Liver (tissue), 9 donors: ENCODE data around the gene RASSF3. TPM values are rescaled to one million over a fixed set of nuclear protein-coding genes. Genes with fewer than 3 reads are reported as not detected.

Experiments used
- DNase-seq: peaks from one replicate; pipeline ENCODE4 v3.0.0-alpha.2; 2017; ENCODE audit warnings: low spot score
- H3K27ac ChIP-seq, 2 donors: one replicate each; pipeline ENCODE4 v1.7.0; 2013; ENCODE audit warnings: inconsistent platforms in 2 of 2, low read length in 2 of 2, control low read depth in 1 of 2, low read depth in 1 of 2, mild to moderate bottlenecking in 1 of 2
- H3K27me3 ChIP-seq, 4 donors: one replicate each; pipeline versions ENCODE4 v1.6.1 to v1.7.0; 2013; ENCODE audit warnings: low read length in 3 of 4, inconsistent platforms in 1 of 4, mild to moderate bottlenecking in 1 of 4, moderate library complexity in 1 of 4; ENCODE audit not compliant: control insufficient read depth in 4 of 4, insufficient read depth in 4 of 4
- H3K36me3 ChIP-seq, 4 donors: one replicate each; pipeline versions ENCODE4 v1.6.1 to v1.7.0; 2013; ENCODE audit warnings: low read length in 3 of 4, mild to moderate bottlenecking in 3 of 4, low read depth in 1 of 4, moderate library complexity in 1 of 4; ENCODE audit not compliant: control insufficient read depth in 4 of 4, insufficient read depth in 3 of 4
- H3K4me1 ChIP-seq, 4 donors: one replicate each; pipeline versions ENCODE4 v1.6.1 to v1.7.0; 2013; ENCODE audit warnings: low read length in 3 of 4, mild to moderate bottlenecking in 3 of 4, moderate library complexity in 1 of 4; ENCODE audit not compliant: control insufficient read depth in 4 of 4, insufficient read depth in 4 of 4
- H3K4me3 ChIP-seq, 3 donors: one replicate each; pipeline versions ENCODE4 v1.6.1 to v1.7.0; 2013; ENCODE audit warnings: low read length in 3 of 3, control low read depth in 1 of 3, low read depth in 1 of 3, mild to moderate bottlenecking in 1 of 3
- H3K9ac ChIP-seq, 2 donors: one replicate each; pipeline ENCODE4 v1.7.0; 2013; ENCODE audit warnings: low read length in 2 of 2, mild to moderate bottlenecking in 2 of 2, moderate library complexity in 2 of 2, control low read depth in 1 of 2, low read depth in 1 of 2
- H3K9me3 ChIP-seq, 4 donors: one replicate each; pipeline versions ENCODE4 v1.6.1 to v1.7.0; 2013; ENCODE audit warnings: low read length in 3 of 4; ENCODE audit not compliant: control insufficient read depth in 4 of 4
- FOXA2 ChIP-seq: IDR thresholded peaks from 2 replicates; pipeline ENCODE4 v1.6.1; 2016; ENCODE audit warnings: antibody characterized with exemption
- GABPA ChIP-seq, 2 donors: IDR thresholded peaks in 1 of 2; conservative IDR thresholded peaks in 1 of 2; 2 replicates each; pipeline ENCODE4 v1.6.1; 2016; ENCODE audit warnings: antibody characterized with exemption in 2 of 2, mild to moderate bottlenecking in 1 of 2, moderate library complexity in 1 of 2
- HNF4A ChIP-seq, 2 donors: conservative IDR thresholded peaks; 2 replicates each; pipeline ENCODE4 v1.6.1; 2016; ENCODE audit warnings: antibody characterized with exemption in 2 of 2, mild to moderate bottlenecking in 2 of 2
- NR2F2 ChIP-seq: IDR thresholded peaks from 2 replicates; pipeline ENCODE4 v1.6.1; 2016; ENCODE audit warnings: antibody characterized with exemption
- RAD21 ChIP-seq, 2 donors: IDR thresholded peaks; 2 replicates each; pipeline ENCODE4 v1.6.1; 2016; ENCODE audit warnings: antibody characterized with exemption in 2 of 2, mild to moderate bottlenecking in 2 of 2
- SP1 ChIP-seq: IDR thresholded peaks from 2 replicates; pipeline ENCODE4 v1.6.1; 2018; ENCODE audit warnings: antibody characterized with exemption, mild to moderate bottlenecking
- YY1 ChIP-seq: IDR thresholded peaks from 2 replicates; pipeline ENCODE4 v1.6.1; 2016; ENCODE audit warnings: antibody characterized with exemption, mild to moderate bottlenecking
- WGBS: extraction: QIAGEN DNeasy Blood & Tissue Kit; methylation state at CpG from one replicate; pipeline ENCODE4 v1.1.7; 2013; 5-methylcytosine and 5-hydroxymethylcytosine counted together
- polyA plus RNA-seq, 2 donors: library from polyadenylated mRNA; stranded (reverse) in 1 of 2; unstranded in 1 of 2; fragments of 200-250 nt in 1 of 2; fragments of >200 nt in 1 of 2; fragmentation: Nextera tagmentation in 1 of 2; extraction: Ambion mirVana in 1 of 2; gene quantifications; one replicate each; pipeline versions ENCODE4 v1.2.1 to v1.2.3, GENCODE V29; 2013 to 2015
- total RNA-seq, 2 donors: library from RNA; depleted of rRNA; stranded (reverse); fragments of >200 nt; gene quantifications; one replicate each; pipeline ENCODE4 v1.2.3, GENCODE V29; 2014
- TF ChIP-seq, protein P1 (sequence below): IDR thresholded peaks from 2 replicates; pipeline ENCODE4 v1.6.1; 2016; ENCODE audit warnings: antibody characterized with exemption
- TF ChIP-seq, protein P2 (sequence below): IDR thresholded peaks from 2 replicates; pipeline ENCODE4 v1.6.1; 2016; ENCODE audit warnings: antibody characterized with exemption
- TF ChIP-seq, protein P3 (sequence below): IDR thresholded peaks from 2 replicates; pipeline ENCODE4 v1.6.1; 2016; ENCODE audit warnings: antibody characterized with exemption
- donor health status: healthy.
- donor health status: healthy.
- donor health status: healthy.
- donor health status: healthy.
- donor health status: healthy.

The RASSF3 gene
- total and polyA plus RNA-seq, 4 donors = 2.2 to 9.1 (median 5.6) TPM

DNA sequence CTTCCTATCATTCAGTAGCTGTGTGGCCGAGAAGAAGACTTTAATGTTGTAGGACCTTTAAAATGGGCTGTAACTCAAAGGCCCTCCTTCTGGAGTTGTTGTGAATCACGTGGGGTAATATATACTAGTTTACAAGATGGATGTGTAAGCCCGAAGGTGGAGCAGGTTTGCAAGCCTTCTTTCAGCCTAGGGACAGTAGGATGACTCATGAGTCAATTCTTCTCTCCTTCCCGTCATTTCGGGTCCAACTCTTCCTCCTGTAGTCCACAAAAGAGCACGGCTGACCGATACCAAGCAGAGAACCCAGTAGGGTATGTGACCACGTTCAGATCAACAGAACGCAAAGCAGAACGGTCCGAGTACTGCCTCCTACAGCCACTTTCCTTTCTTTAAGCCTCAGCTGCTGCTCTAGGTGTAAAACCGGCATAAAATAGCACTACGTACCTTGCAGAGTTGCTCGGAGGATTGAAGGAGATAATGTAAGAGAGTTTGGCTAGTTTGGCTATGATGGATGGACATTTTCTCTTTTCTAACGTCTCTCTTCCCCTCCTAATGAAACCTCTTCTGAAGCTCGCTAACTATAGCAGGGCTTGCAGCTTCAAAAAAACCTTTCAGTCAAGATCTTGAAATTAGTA, 1.3 kb upstream of the RASSF3 start:
- peak; percentile 38 for DNase-seq
- TF ChIP-seq, protein P1, sequence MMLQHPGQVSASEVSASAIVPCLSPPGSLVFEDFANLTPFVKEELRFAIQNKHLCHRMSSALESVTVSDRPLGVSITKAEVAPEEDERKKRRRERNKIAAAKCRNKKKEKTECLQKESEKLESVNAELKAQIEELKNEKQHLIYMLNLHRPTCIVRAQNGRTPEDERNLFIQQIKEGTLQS = no peak
- TF ChIP-seq SP1 = no peak
- TF ChIP-seq FOXA2 = no peak
- peak; percentile 14 for TF ChIP-seq YY1
- Histone ChIP-seq H3K4me3 (peak overlapping the region; percentile 30 to 78 (median 64)), H3K36me3 (no peaks in the 10 kb centered on the region), H3K9ac (peak overlapping the region in 1 of 2 donors; percentile 4), H3K4me1 (peaks cover 2 to 19% (median 8%) of the 10 kb centered on the region in 4 donors), H3K9me3 (no peaks in the 10 kb centered on the region), H3K27ac (peak overlapping the region; percentile 82 to 89), H3K27me3 (no peaks in the 10 kb centered on the region)
- WGBS = 10% methylated on average over 16 of the region's 16 CpGs

GRCh38 chr12:64609536-64610078, 688 bp upstream of the RASSF3 start:
- peak overlapping the region; percentile 2 to 78 (median 64) for H3K4me3 ChIP-seq
- under 1% methylated on average over 15 of the region's 15 CpGs for WGBS
- peak overlapping the region; percentile 82 to 89 for H3K27ac ChIP-seq
- peak overlapping the region in 1 of 2 donors; percentile 13 for H3K9ac ChIP-seq
- TF ChIP-seq YY1 = peak; percentile 7
- TF ChIP-seq, protein P2, sequence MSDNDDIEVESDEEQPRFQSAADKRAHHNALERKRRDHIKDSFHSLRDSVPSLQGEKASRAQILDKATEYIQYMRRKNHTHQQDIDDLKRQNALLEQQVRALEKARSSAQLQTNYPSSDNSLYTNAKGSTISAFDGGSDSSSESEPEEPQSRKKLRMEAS = no peak
- peaks cover 2 to 19% (median 8%) of the 10 kb centered on the region in 4 donors for H3K4me1 ChIP-seq
- no peaks in the 10 kb centered on the region for H3K27me3 ChIP-seq
- H3K9me3 ChIP-seq = no peaks in the 10 kb centered on the region
- no peaks in the 10 kb centered on the region for H3K36me3 ChIP-seq
- no peak for DNase-seq

- H3K27ac ChIP-seq = peak overlapping the region; percentile 85 to 90
- no peaks in the 10 kb centered on the region for H3K36me3 ChIP-seq
- H3K9ac ChIP-seq = peak overlapping the region; percentile 18 to 53
- 1% methylated on average over 60 of the region's 60 CpGs for WGBS
- no peaks in the 10 kb centered on the region for H3K27me3 ChIP-seq
- peak; percentile 55 for DNase-seq
- TF ChIP-seq HNF4A (conservative IDR thresholded peaks at IDR 0.05) (no peak), RAD21 (IDR thresholded peaks at IDR 0.05) (no peak), NR2F2 (peak; percentile 65), GABPA (IDR thresholded peaks at IDR 0.05 in 1 of 2, conservative IDR thresholded peaks at IDR 0.05 in 1 of 2) (no peak)
- TF ChIP-seq, protein P3, sequence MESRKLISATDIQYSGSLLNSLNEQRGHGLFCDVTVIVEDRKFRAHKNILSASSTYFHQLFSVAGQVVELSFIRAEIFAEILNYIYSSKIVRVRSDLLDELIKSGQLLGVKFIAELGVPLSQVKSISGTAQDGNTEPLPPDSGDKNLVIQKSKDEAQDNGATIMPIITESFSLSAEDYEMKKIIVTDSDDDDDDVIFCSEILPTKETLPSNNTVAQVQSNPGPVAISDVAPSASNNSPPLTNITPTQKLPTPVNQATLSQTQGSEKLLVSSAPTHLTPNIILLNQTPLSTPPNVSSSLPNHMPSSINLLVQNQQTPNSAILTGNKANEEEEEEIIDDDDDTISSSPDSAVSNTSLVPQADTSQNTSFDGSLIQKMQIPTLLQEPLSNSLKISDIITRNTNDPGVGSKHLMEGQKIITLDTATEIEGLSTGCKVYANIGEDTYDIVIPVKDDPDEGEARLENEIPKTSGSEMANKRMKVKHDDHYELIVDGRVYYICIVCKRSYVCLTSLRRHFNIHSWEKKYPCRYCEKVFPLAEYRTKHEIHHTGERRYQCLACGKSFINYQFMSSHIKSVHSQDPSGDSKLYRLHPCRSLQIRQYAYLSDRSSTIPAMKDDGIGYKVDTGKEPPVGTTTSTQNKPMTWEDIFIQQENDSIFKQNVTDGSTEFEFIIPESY = no peak
- H3K9me3 ChIP-seq = no peaks in the 10 kb centered on the region
- H3K4me3 ChIP-seq = peak overlapping the region; percentile 61 to 80 (median 64)
- peaks cover 2 to 19% (median 8%) of the 10 kb centered on the region in 4 donors for H3K4me1 ChIP-seq
Measured at GRCh38 chr12:64610660-64611340, 505 bp downstream of the RASSF3 start.
